IMR-90 (cell line): ENCODE results near the gene NLRC3. TPM values are rescaled to one million over a fixed set of nuclear protein-coding genes. Genes with fewer than 3 reads are reported as not detected.
A peak's percentile ranks its signal among the peaks of the same experiment; 100 is the strongest.

ENCODE experiments used
- ATAC-seq: fragments of 200-7000 bp; cut with Tn5 transposase; 2 replicates; pipeline ENCODE4 v1.9.1; 2020; ENCODE audit warnings: low read depth, mild to moderate bottlenecking, moderate library complexity
- BruUV-seq: library from RNA; stranded (reverse); fragments of 400-500 nt; replicated peaks from 2 replicates; lab custom pipeline; 2021; lab: Mats Ljungman, UMichigan
- CTCF ChIA-PET: fragments of 300-600 bp; formaldehyde crosslinking; extraction: SDS; loops from one replicate; lab custom pipeline; 2021; ENCODE audit warnings: antibody characterized with exemption; lab: Yijun Ruan, JAX
- POLR2A ChIA-PET: fragments of 300-600 bp; sonication (Branson Sonifier 250); formaldehyde crosslinking; loops from one replicate; lab custom pipeline; 2022; ENCODE audit warnings: antibody characterized with exemption; ENCODE audit not compliant: unreplicated experiment; lab: Charles Lee
- DNase-seq: peaks from one replicate; pipeline ENCODE4 v3.0.0; 2013
- H2AFZ ChIP-seq: replicated peaks from 2 replicates; pipeline ENCODE3; 2013; ENCODE audit warnings: low read length, mild to moderate bottlenecking; ENCODE audit not compliant: poor library complexity
- H2AK5ac ChIP-seq: 2 replicates; pipeline ENCODE4 v1.6.1; 2013; ENCODE audit warnings: low read depth, low read length, inconsistent platforms
- H2AK9ac ChIP-seq: replicated peaks from 2 replicates; pipeline ENCODE3; 2013; ENCODE audit warnings: mild to moderate bottlenecking, low read depth, low read length, moderate library complexity; ENCODE audit not compliant: poor library complexity
- H2BK120ac ChIP-seq: 2 replicates; pipeline ENCODE4 v1.6.1; 2013; ENCODE audit warnings: low read depth, low read length, inconsistent platforms
- H2BK15ac ChIP-seq: 3 replicates; pipeline ENCODE4 v1.6.1; 2013; ENCODE audit warnings: low read depth, low read length, inconsistent platforms
- H2BK20ac ChIP-seq: 2 replicates; pipeline ENCODE4 v1.6.1; 2013; ENCODE audit warnings: low read depth, mild to moderate bottlenecking, inconsistent platforms, low read length, moderate library complexity
- H2BK5ac ChIP-seq: 2 replicates; pipeline ENCODE4 v1.6.1; 2013; ENCODE audit warnings: mild to moderate bottlenecking, low read depth, low read length, inconsistent platforms; ENCODE audit not compliant: poor library complexity, severe bottlenecking
- H3K14ac ChIP-seq: replicated peaks from 2 replicates; pipeline ENCODE4 v1.6.1; 2013; ENCODE audit warnings: low read depth, low read length, inconsistent platforms
- H3K18ac ChIP-seq: 2 replicates; pipeline ENCODE4 v1.6.1; 2013; ENCODE audit warnings: low read depth, low read length, control low read depth
- H3K23ac ChIP-seq: 2 replicates; pipeline ENCODE4 v1.6.1; 2013; ENCODE audit warnings: low read depth, low read length, inconsistent platforms
- H3K27ac ChIP-seq: 2 replicates; pipeline ENCODE4 v1.5.1; 2013; ENCODE audit warnings: mild to moderate bottlenecking, control low read depth, low read length; ENCODE audit not compliant: insufficient read depth
- H3K27me3 ChIP-seq: 2 replicates; pipeline ENCODE4 v1.6.1; 2013; ENCODE audit warnings: low read length; ENCODE audit not compliant: control insufficient read depth, insufficient read depth
- H3K36me3 ChIP-seq: 2 replicates; pipeline ENCODE4 v1.6.1; 2013; ENCODE audit warnings: low read length, mixed read lengths; ENCODE audit not compliant: control insufficient read depth, insufficient read depth
- H3K4ac ChIP-seq: 2 replicates; pipeline ENCODE4 v1.6.1; 2013; ENCODE audit warnings: low read depth, low read length, inconsistent platforms
- H3K4me1 ChIP-seq: 2 replicates; pipeline ENCODE4 v1.6.1; 2013; ENCODE audit warnings: low read length, mixed read lengths; ENCODE audit not compliant: control insufficient read depth, insufficient read depth
- H3K4me2 ChIP-seq: 2 replicates; pipeline ENCODE4 v1.6.1; 2013; ENCODE audit warnings: low read depth, mild to moderate bottlenecking, control low read depth, low read length, moderate library complexity
- H3K4me3 ChIP-seq: 2 replicates; pipeline ENCODE4 v1.5.1; 2013; ENCODE audit warnings: low read depth, mild to moderate bottlenecking, control low read depth, low read length, moderate library complexity; ENCODE audit not compliant: insufficient read depth
- H3K56ac ChIP-seq: 2 replicates; pipeline ENCODE4 v1.6.1; 2013; ENCODE audit warnings: low read length, inconsistent platforms; ENCODE audit not compliant: insufficient read depth; ENCODE audit errors: extremely low read depth
- H3K79me1 ChIP-seq, 2 experiments: 2 replicates each; pipeline ENCODE4 v1.6.1; 2013; ENCODE audit warnings: low read length in 2 of 2, inconsistent platforms in 1 of 2, low read depth in 1 of 2
- H3K9ac ChIP-seq: 2 replicates; pipeline ENCODE4 v1.6.1; 2013; ENCODE audit warnings: low read depth, low read length, control low read depth
- H3K9me1 ChIP-seq: 2 replicates; pipeline ENCODE4 v1.6.1; 2013; ENCODE audit warnings: low read length, inconsistent platforms; ENCODE audit not compliant: insufficient read depth
- H3K9me3 ChIP-seq: 2 replicates; pipeline ENCODE4 v1.6.1; 2013; ENCODE audit warnings: low read length; ENCODE audit not compliant: control insufficient read depth, insufficient read depth
- H4K20me1 ChIP-seq: 2 replicates; pipeline ENCODE4 v1.6.1; 2013; ENCODE audit warnings: low read length, inconsistent platforms; ENCODE audit not compliant: insufficient read depth
- H4K5ac ChIP-seq: 2 replicates; pipeline ENCODE4 v1.6.1; 2013; ENCODE audit warnings: mild to moderate bottlenecking, low read depth, low read length, control low read depth
- H4K8ac ChIP-seq, 2 experiments: 2 replicates each; pipeline ENCODE4 v1.6.1; 2013; ENCODE audit warnings: low read depth in 2 of 2, low read length in 2 of 2, control low read depth in 1 of 2, inconsistent platforms in 1 of 2
- H4K91ac ChIP-seq: 2 replicates; pipeline ENCODE4 v1.6.1; 2013; ENCODE audit warnings: low read depth, low read length, inconsistent platforms; ENCODE audit not compliant: insufficient read depth
- BHLHE40 ChIP-seq: fragments of 150-350 bp; IDR thresholded peaks from 2 replicates; pipeline ENCODE4 v1.6.1; 2016; ENCODE audit warnings: mild to moderate bottlenecking, low read depth, low read length
- CEBPB ChIP-seq: IDR thresholded peaks from 2 replicates; pipeline ENCODE4 v1.6.1; 2012; ENCODE audit warnings: low read depth, low read length, improper control_type of control experiment
- CHD1 ChIP-seq: IDR thresholded peaks from 2 replicates; pipeline ENCODE4 v1.6.1; 2012; ENCODE audit warnings: low read depth, low read length, improper control_type of control experiment
- FOS ChIP-seq: fragments of 150-350 bp; IDR thresholded peaks from 2 replicates; pipeline ENCODE4 v1.6.1; 2016; ENCODE audit warnings: low read depth, low read length
- MAFK ChIP-seq: IDR thresholded peaks from 2 replicates; pipeline ENCODE4 v1.6.1; 2012; ENCODE audit warnings: low read depth, low read length, improper control_type of control experiment
- MAZ ChIP-seq: IDR thresholded peaks from 2 replicates; pipeline ENCODE4 v1.6.1; 2012; ENCODE audit warnings: low read depth, mild to moderate bottlenecking, low read length, improper control_type of control experiment, moderate library complexity, borderline replicate concordance
- MXI1 ChIP-seq: IDR thresholded peaks from 2 replicates; pipeline ENCODE4 v1.6.1; 2012; ENCODE audit warnings: low read depth, mild to moderate bottlenecking, low read length, moderate library complexity, borderline replicate concordance
- NFE2L2 ChIP-seq: fragments of 150-350 bp; IDR thresholded peaks from 2 replicates; pipeline ENCODE4 v1.6.1; 2016; ENCODE audit warnings: low read depth, mild to moderate bottlenecking, low read length
- POLR2A ChIP-seq: IDR thresholded peaks from 2 replicates; pipeline ENCODE4 v1.6.1; 2012; ENCODE audit warnings: mild to moderate bottlenecking, low read depth, low read length
- RAD21 ChIP-seq: IDR thresholded peaks from 2 replicates; pipeline ENCODE4 v1.6.1; 2012; ENCODE audit warnings: low read length, improper control_type of control experiment
- RCOR1 ChIP-seq: IDR thresholded peaks from 2 replicates; pipeline ENCODE4 v1.6.1; 2012; ENCODE audit warnings: mild to moderate bottlenecking, low read length, improper control_type of control experiment; ENCODE audit not compliant: insufficient replicate concordance
- RFX5 ChIP-seq: IDR thresholded peaks from 2 replicates; pipeline ENCODE4 v1.8.0; 2012; ENCODE audit warnings: low read depth, mild to moderate bottlenecking, low read length, moderate library complexity
- SMC3 ChIP-seq: fragments of 150-350 bp; IDR thresholded peaks from 2 replicates; pipeline ENCODE4 v1.6.1; 2016; ENCODE audit warnings: low read depth, mild to moderate bottlenecking, antibody characterized with exemption, low read length, moderate library complexity
- WGBS, 2 experiments: methylation state at CpG; one replicate each; pipeline versions ENCODE4 v1.1.5 to v1.1.7; 2013; ENCODE audit warnings: missing lambda C conversion rate in 2 of 2; ENCODE audit not compliant: insufficient read length in 1 of 2; ENCODE audit errors: extremely low coverage in 2 of 2; 5-methylcytosine and 5-hydroxymethylcytosine counted together
- dilution Hi-C: fragments of 300-500 bp; cut with HindIII; formaldehyde crosslinking; loops from one replicate; pipeline ENCODE4 v1.14.3; 2018; ENCODE audit warnings: low sequenced_read_pairs; ENCODE audit not compliant: unreplicated experiment
- in situ Hi-C: fragments of 300-500 bp; cut with MboI; formaldehyde crosslinking; loops from 3 replicates; pipeline ENCODE4 v1.14.3; 2019; ENCODE audit warnings: low sequenced_read_pairs, inconsistent platforms, mixed read lengths
- intact Hi-C: fragments of 100-400 bp; cut with micrococcal nuclease; formaldehyde crosslinking; loops from 2 replicates; pipeline ENCODE4 v1.10.0; 2022
- polyA plus RNA-seq, 3 experiments: library from polyadenylated mRNA; depleted of rRNA; stranded (reverse); fragments of >200 nt; gene quantifications; 2 replicates each; pipeline ENCODE4 v1.2.3, GENCODE V29; 2012; ENCODE audit warnings: low replicate concordance in 1 of 3
- total RNA-seq: library from RNA; depleted of rRNA; stranded (reverse); fragments of >200 nt; gene quantifications from 2 replicates; pipeline ENCODE4 v1.2.3, GENCODE V29; 2012
- TF ChIP-seq, protein P1 (sequence below): fragments of 150-350 bp; IDR thresholded peaks from 2 replicates; pipeline ENCODE4 v1.6.1; 2017; ENCODE audit warnings: mild to moderate bottlenecking, antibody characterized with exemption, low read length, low read depth
- TF ChIP-seq, protein P2 (sequence below): fragments of 150-350 bp; IDR thresholded peaks from 2 replicates; pipeline ENCODE4 v1.6.1; 2016; ENCODE audit warnings: low read depth, mild to moderate bottlenecking, low read length, moderate library complexity, borderline replicate concordance
- TF ChIP-seq, protein P3 (sequence below): conservative IDR thresholded peaks from 2 replicates; pipeline ENCODE4 v1.5.1; 2012; ENCODE audit warnings: mild to moderate bottlenecking, low read depth, low read length, improper control_type of control experiment

NLRC3 gene
- total and polyA plus RNA-seq, 2 of the 4 experiments (the other 2 are of a cell fraction) = not detected

DNA sequence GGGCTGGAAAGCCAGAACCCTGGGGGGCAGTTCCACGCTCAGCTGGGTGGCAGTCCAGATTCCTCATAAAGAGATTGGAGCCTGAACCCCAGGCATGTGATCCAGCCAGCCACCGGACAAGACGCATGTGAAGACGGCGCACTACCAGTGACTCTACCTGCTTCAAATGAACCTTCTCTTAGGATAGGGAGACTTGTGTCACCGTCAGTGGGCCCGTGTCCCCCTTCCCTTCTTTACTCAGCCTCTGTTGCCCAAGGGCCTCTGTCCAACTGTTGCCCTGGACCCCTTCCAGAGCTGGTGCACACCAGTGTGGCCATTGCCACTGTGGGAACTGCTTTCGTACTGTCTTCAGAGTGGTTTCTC is 58.2 kb downstream of the NLRC3 start:
- Histone ChIP-seq H2BK5ac (no peak overlapping the region), H3K27ac (no peak overlapping the region), H3K79me1 (peaks cover 0 to 3% of the 10 kb centered on the region in 2 experiments; a peak in 1 of 4 replicates), H3K23ac (no peak overlapping the region), H3K4me3 (no peak overlapping the region), H2BK20ac (no peak overlapping the region), H4K8ac (no peak overlapping the region), H3K56ac (no peak overlapping the region), H4K5ac (no peak overlapping the region), H3K9me1 (peaks cover 10% of the 10 kb centered on the region), H3K4me1 (peaks cover 10% of the 10 kb centered on the region), H4K20me1 (0 out of 2 replicates have a peak, but pooled peaks cover 6% of the 10 kb centered on the region), H3K36me3 (peaks cover 34% of the 10 kb centered on the region), H4K91ac (no peak overlapping the region), H3K4ac (no peak overlapping the region), H2AFZ (no peak overlapping the region), H2BK15ac (no peak overlapping the region), H2AK5ac (peak overlapping the region; percentile 8; the same call in 1 of the 2 replicates), H2AK9ac (no peak overlapping the region), H3K27me3 (no peaks in the 10 kb centered on the region), H2BK120ac (no peak overlapping the region), H3K18ac (no peak overlapping the region), H3K4me2 (no peak overlapping the region), H3K9me3 (no peaks in the 10 kb centered on the region), H3K9ac (no peak overlapping the region), H3K14ac (no peak overlapping the region)
- no peak for TF ChIP-seq RFX5
- TF ChIP-seq CHD1 = no peak
- TF ChIP-seq, protein P1, sequence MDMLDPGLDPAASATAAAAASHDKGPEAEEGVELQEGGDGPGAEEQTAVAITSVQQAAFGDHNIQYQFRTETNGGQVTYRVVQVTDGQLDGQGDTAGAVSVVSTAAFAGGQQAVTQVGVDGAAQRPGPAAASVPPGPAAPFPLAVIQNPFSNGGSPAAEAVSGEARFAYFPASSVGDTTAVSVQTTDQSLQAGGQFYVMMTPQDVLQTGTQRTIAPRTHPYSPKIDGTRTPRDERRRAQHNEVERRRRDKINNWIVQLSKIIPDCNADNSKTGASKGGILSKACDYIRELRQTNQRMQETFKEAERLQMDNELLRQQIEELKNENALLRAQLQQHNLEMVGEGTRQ = no peak
- TF ChIP-seq CEBPB = no peak
- TF ChIP-seq POLR2A = no peak
- no peak for TF ChIP-seq BHLHE40
- TF ChIP-seq MAFK = no peak
- TF ChIP-seq FOS = no peak
- TF ChIP-seq NFE2L2 = no peak
- TF ChIP-seq MXI1 = no peak
- TF ChIP-seq, protein P2, sequence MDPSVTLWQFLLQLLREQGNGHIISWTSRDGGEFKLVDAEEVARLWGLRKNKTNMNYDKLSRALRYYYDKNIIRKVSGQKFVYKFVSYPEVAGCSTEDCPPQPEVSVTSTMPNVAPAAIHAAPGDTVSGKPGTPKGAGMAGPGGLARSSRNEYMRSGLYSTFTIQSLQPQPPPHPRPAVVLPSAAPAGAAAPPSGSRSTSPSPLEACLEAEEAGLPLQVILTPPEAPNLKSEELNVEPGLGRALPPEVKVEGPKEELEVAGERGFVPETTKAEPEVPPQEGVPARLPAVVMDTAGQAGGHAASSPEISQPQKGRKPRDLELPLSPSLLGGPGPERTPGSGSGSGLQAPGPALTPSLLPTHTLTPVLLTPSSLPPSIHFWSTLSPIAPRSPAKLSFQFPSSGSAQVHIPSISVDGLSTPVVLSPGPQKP = no peak
- no peak for TF ChIP-seq MAZ
- no peak for TF ChIP-seq SMC3
- TF ChIP-seq, protein P3, sequence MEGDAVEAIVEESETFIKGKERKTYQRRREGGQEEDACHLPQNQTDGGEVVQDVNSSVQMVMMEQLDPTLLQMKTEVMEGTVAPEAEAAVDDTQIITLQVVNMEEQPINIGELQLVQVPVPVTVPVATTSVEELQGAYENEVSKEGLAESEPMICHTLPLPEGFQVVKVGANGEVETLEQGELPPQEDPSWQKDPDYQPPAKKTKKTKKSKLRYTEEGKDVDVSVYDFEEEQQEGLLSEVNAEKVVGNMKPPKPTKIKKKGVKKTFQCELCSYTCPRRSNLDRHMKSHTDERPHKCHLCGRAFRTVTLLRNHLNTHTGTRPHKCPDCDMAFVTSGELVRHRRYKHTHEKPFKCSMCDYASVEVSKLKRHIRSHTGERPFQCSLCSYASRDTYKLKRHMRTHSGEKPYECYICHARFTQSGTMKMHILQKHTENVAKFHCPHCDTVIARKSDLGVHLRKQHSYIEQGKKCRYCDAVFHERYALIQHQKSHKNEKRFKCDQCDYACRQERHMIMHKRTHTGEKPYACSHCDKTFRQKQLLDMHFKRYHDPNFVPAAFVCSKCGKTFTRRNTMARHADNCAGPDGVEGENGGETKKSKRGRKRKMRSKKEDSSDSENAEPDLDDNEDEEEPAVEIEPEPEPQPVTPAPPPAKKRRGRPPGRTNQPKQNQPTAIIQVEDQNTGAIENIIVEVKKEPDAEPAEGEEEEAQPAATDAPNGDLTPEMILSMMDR = no peak
- TF ChIP-seq RCOR1 = no peak
- TF ChIP-seq RAD21 = no peak
- dilution Hi-C loops = no loop called here
- ChIA-PET POLR2A (no interaction called here), CTCF (interaction anchor here (0.6 kb wide), 1 partner anchor 86 kb away, joined by 4 read pairs; no protein-coding TSS in a partner anchor)
- DNase-seq (no peak), ATAC-seq (no peak)
- in situ Hi-C loops = no loop called here
- no TSS peak for BruUV-seq
- intact Hi-C loops = no loop called here
- 100% methylated on average over 2 of the region's 8 CpGs; no CpG with 5 or more reads in 1 of the 2 experiments for WGBS, 2 experiments
